ENCODE data around the gene CNOT3. TPM values are rescaled to one million over a fixed set of nuclear protein-coding genes. Genes with fewer than 3 reads are reported as not detected.
A peak's percentile ranks its signal among the peaks of the same experiment; 100 is the strongest.

Gene CNOT3
- total and polyA plus RNA-seq, 2 of the 13 experiments (the other 11 are each of a cell fraction or from before 2014, with no cell fraction given) = 4.3 to 5.8 TPM

- TF ChIP-seq MXD1 (CRISPR knock-in tag; IDR thresholded peaks at IDR 0.05) = no peak; the same call in 1 of the 2 replicates
- TF ChIP-seq ZNF607 (CRISPR knock-in tag; IDR thresholded peaks at IDR 0.05; ENCODE audit: borderline replicate concordance) = peak; percentile 9; the same call in 1 of the 2 replicates
- peak; percentile 75 for TF ChIP-seq TFDP2 (CRISPR knock-in tag; IDR thresholded peaks at IDR 0.05)
- TF ChIP-seq THAP11 (CRISPR knock-in tag; IDR thresholded peaks at IDR 0.05) = peak; percentile 77
- 0 out of 2 replicates have a peak, but pooled peaks have one; percentile 8 for TF ChIP-seq ZNF761 (CRISPR knock-in tag; conservative IDR thresholded peaks at IDR 0.05)
- TF ChIP-seq KAT2B (IDR thresholded peaks at IDR 0.05; ENCODE audit: borderline replicate concordance, low read depth, low read length) = no peak
- peak; percentile 84 for TF ChIP-seq TAF1 (CRISPR knock-in tag; IDR thresholded peaks at IDR 0.05)
- TF ChIP-seq SAP130 (CRISPR knock-in tag; IDR thresholded peaks at IDR 0.05; ENCODE audit: low read depth) = peak; percentile 84
- TF ChIP-seq SP2 (CRISPR knock-in tag; IDR thresholded peaks at IDR 0.05) = peak; percentile 90
- peak; percentile 81 for TF ChIP-seq DRAP1 (CRISPR knock-in tag; IDR thresholded peaks at IDR 0.05)
- peak; percentile 7 for TF ChIP-seq TEAD3 (CRISPR knock-in tag; optimal IDR thresholded peaks at IDR 0.05; ENCODE audit: borderline replicate concordance)
- no peak for TF ChIP-seq HCFC1 (IDR thresholded peaks at IDR 0.05; ENCODE audit: low read depth, low read length)
- no peak for TF ChIP-seq TMF1 (CRISPR knock-in tag; IDR thresholded peaks at IDR 0.05; ENCODE audit: low read depth)
- TF ChIP-seq SP1 (IDR thresholded peaks at IDR 0.05) = peak; percentile 61
- TF ChIP-seq SP1 (CRISPR knock-in tag; IDR thresholded peaks at IDR 0.05) = peak; percentile 84
- no peak for TF ChIP-seq ZNF552 (CRISPR knock-in tag; IDR thresholded peaks at IDR 0.05; ENCODE audit: borderline replicate concordance)
- no peak for TF ChIP-seq LRRFIP1 (CRISPR knock-in tag; conservative IDR thresholded peaks at IDR 0.05)
- TF ChIP-seq ZBTB38 (CRISPR knock-in tag; IDR thresholded peaks at IDR 0.05) = 0 out of 2 replicates have a peak, but pooled peaks have one; percentile 34
- TF ChIP-seq ZKSCAN8 (CRISPR knock-in tag; IDR thresholded peaks at IDR 0.05; ENCODE audit: borderline replicate concordance) = no peak
- peak; percentile 77 for TF ChIP-seq CREB1 (IDR thresholded peaks at IDR 0.05)
- peak; percentile 93 for TF ChIP-seq CREB1 (CRISPR knock-in tag; IDR thresholded peaks at IDR 0.05)
- TF ChIP-seq ZFP91 (CRISPR knock-in tag; IDR thresholded peaks at IDR 0.05; ENCODE audit: borderline replicate concordance) = peak; percentile 50; the same call in 1 of the 2 replicates
- peak; percentile 58 for TF ChIP-seq PHF8 (CRISPR knock-in tag; IDR thresholded peaks at IDR 0.05)
- peak; percentile 41; the same call in 1 of the 2 replicates for TF ChIP-seq TFDP1 (CRISPR knock-in tag; IDR thresholded peaks at IDR 0.05; ENCODE audit: borderline replicate concordance)
Measured at GRCh38 chr19:54136864-54137698, 481 bp upstream of the CNOT3 start (continued).

All from HepG2 (cell line).